GM12878 (cell line): ENCODE results near the gene HEBP2. TPM values are rescaled to one million over a fixed set of nuclear protein-coding genes. Genes with fewer than 3 reads are reported as not detected.

Experiments
- ATAC-seq: fragments of 200-7000 bp; cut with Tn5 transposase; 3 replicates; pipeline ENCODE4 v1.9.1; 2020; ENCODE audit warnings: mild to moderate bottlenecking, moderate library complexity
- BruUV-seq: library from RNA; stranded (reverse); fragments of 400-500 nt; replicated peaks from 2 replicates; lab custom pipeline; 2021; lab: Mats Ljungman, UMichigan
- CTCF ChIA-PET: fragments of 300-600 bp; sonication (Branson Sonifier 250); formaldehyde crosslinking; extraction: SDS; loops from one replicate; lab custom pipeline; 2021; ENCODE audit warnings: inconsistent platforms; lab: Yijun Ruan, JAX
- POLR2A ChIA-PET: fragments of 350-600 bp; formaldehyde crosslinking; extraction: SDS; loops from one replicate; lab custom pipeline; 2021; ENCODE audit warnings: inconsistent platforms; lab: Charles Lee
- RAD21 ChIA-PET: fragments of 300-600 bp; sonication (Branson Sonifier 250); formaldehyde crosslinking; loops from one replicate; lab custom pipeline; 2023; ENCODE audit warnings: antibody characterized with exemption; ENCODE audit not compliant: unreplicated experiment; lab: Charles Lee
- SMC1A ChIA-PET: fragments of 300-600 bp; sonication (Branson Sonifier 250); formaldehyde crosslinking; loops from one replicate; lab custom pipeline; 2023; ENCODE audit not compliant: unreplicated experiment, uncharacterized antibody; lab: Charles Lee
- DNase-seq: peaks from one replicate; pipeline ENCODE4 v3.0.0-alpha.2; 2011; ENCODE audit warnings: low read depth, low spot score
- FAIRE-seq: peaks from 3 replicates; lab custom pipeline; 2011; peaks lifted over from hg19 to GRCh38; lab: Jason Lieb, UNC
- H2AFZ ChIP-seq: 2 replicates; pipeline ENCODE4 v1.6.0; 2011; ENCODE audit warnings: low read depth, low read length, control low read depth; ENCODE audit not compliant: control insufficient read depth
- H3K27ac ChIP-seq: 2 replicates; pipeline ENCODE4 v1.5.1; 2011; ENCODE audit warnings: control low read depth; ENCODE audit not compliant: control insufficient read depth, insufficient read depth
- H3K27me3 ChIP-seq, 2 experiments: replicated peaks in 1 of 2; 2 replicates each; pipeline versions ENCODE4 v1.6.0 to v1.6.1; 2011; ENCODE audit warnings: low read length in 1 of 2; ENCODE audit not compliant: control insufficient read depth in 2 of 2, insufficient read depth in 2 of 2
- H3K36me3 ChIP-seq, 2 experiments: 2 replicates each; pipeline ENCODE4 v1.5.1; 2011; ENCODE audit warnings: low read length in 1 of 2; ENCODE audit not compliant: control insufficient read depth in 2 of 2, insufficient read depth in 2 of 2
- H3K4me1 ChIP-seq: 2 replicates; pipeline ENCODE4 v1.6.1; 2011; ENCODE audit warnings: mild to moderate bottlenecking, low read length, moderate library complexity, mixed read lengths; ENCODE audit not compliant: control insufficient read depth, insufficient read depth
- H3K4me2 ChIP-seq: 2 replicates; pipeline ENCODE4 v1.6.0; 2011; ENCODE audit warnings: control low read depth; ENCODE audit not compliant: control insufficient read depth, insufficient read depth
- H3K4me3 ChIP-seq: fragments of 200-600 bp; sonication (generic); 2 replicates; pipeline ENCODE4 v1.5.1; 2016
- H3K79me2 ChIP-seq: 2 replicates; pipeline ENCODE4 v1.6.0; 2011; ENCODE audit warnings: low read length; ENCODE audit not compliant: control insufficient read depth, insufficient read depth
- H3K9ac ChIP-seq: 2 replicates; pipeline ENCODE4 v1.8.0; 2011; ENCODE audit warnings: low read length, control low read depth, mixed read lengths; ENCODE audit not compliant: control insufficient read depth, insufficient read depth
- H3K9me3 ChIP-seq: replicated peaks from 3 replicates; pipeline ENCODE4 v1.5.1; 2011; ENCODE audit warnings: mild to moderate bottlenecking, low read length; ENCODE audit not compliant: control insufficient read depth, insufficient read depth
- H4K20me1 ChIP-seq: 2 replicates; pipeline ENCODE4 v1.6.0; 2011; ENCODE audit not compliant: control insufficient read depth, insufficient read depth
- CBFB ChIP-seq: IDR thresholded peaks from 2 replicates; pipeline ENCODE4 v1.6.1; 2016; ENCODE audit warnings: antibody characterized with exemption, low read depth
- GATAD2B ChIP-seq: fragments of 450-650 bp; conservative IDR thresholded peaks from 2 replicates; pipeline ENCODE4 v1.6.1; 2017; ENCODE audit warnings: low read depth, mild to moderate bottlenecking, moderate library complexity
- IKZF1 ChIP-seq: fragments of 450-650 bp; conservative IDR thresholded peaks from 2 replicates; pipeline ENCODE4 v1.6.1; 2017; ENCODE audit warnings: antibody characterized with exemption, mild to moderate bottlenecking
- IRF3 ChIP-seq: fragments of 450-650 bp; IDR thresholded peaks from 2 replicates; pipeline ENCODE4 v1.6.1; 2014; ENCODE audit warnings: mild to moderate bottlenecking
- KAT2A ChIP-seq: conservative IDR thresholded peaks from 2 replicates; pipeline ENCODE4 v1.6.1; 2011; ENCODE audit warnings: low read depth, low read length; ENCODE audit not compliant: control insufficient read depth
- KLF5 ChIP-seq: fragments of 450-650 bp; IDR thresholded peaks from 2 replicates; pipeline ENCODE4 v1.6.1; 2014; ENCODE audit warnings: mild to moderate bottlenecking; ENCODE audit not compliant: partially characterized antibody
- MLLT1 ChIP-seq: fragments of 450-650 bp; IDR thresholded peaks from 2 replicates; pipeline ENCODE4 v1.6.1; 2016; ENCODE audit warnings: mild to moderate bottlenecking
- NFIC ChIP-seq: IDR thresholded peaks from 2 replicates; pipeline ENCODE4 v1.6.1; 2012; ENCODE audit warnings: low read depth, mild to moderate bottlenecking, inconsistent platforms, low read length, moderate library complexity
- PBX3 ChIP-seq: IDR thresholded peaks from 2 replicates; pipeline ENCODE4 v1.6.1; 2011; ENCODE audit warnings: mild to moderate bottlenecking, low read depth, low read length, moderate library complexity; ENCODE audit not compliant: insufficient replicate concordance
- POU2F2 ChIP-seq: IDR thresholded peaks from 3 replicates; pipeline ENCODE4 v1.6.1; 2011; ENCODE audit warnings: low read depth, mild to moderate bottlenecking, low read length, borderline replicate concordance
- RB1 ChIP-seq: fragments of 450-650 bp; formaldehyde crosslinking; IDR thresholded peaks from 2 replicates; pipeline ENCODE4 v1.6.1; 2017; ENCODE audit warnings: mild to moderate bottlenecking, borderline replicate concordance
- STAT1 ChIP-seq: fragments of 450-650 bp; conservative IDR thresholded peaks from 2 replicates; pipeline ENCODE4 v1.6.1; 2014; ENCODE audit warnings: antibody characterized with exemption, mild to moderate bottlenecking
- TCF12 ChIP-seq: IDR thresholded peaks from 2 replicates; pipeline ENCODE4 v1.6.1; 2011; ENCODE audit warnings: low read depth, mild to moderate bottlenecking, low read length
- ZNF207 ChIP-seq: fragments of 450-650 bp; IDR thresholded peaks from 2 replicates; pipeline ENCODE4 v1.6.1; 2014; ENCODE audit warnings: antibody characterized with exemption, mild to moderate bottlenecking, borderline replicate concordance
- ZNF687 ChIP-seq: fragments of 450-650 bp; IDR thresholded peaks from 2 replicates; pipeline ENCODE4 v1.6.1; 2017; ENCODE audit warnings: mild to moderate bottlenecking, moderate library complexity
- WGBS: methylation state at CpG from one replicate; pipeline ENCODE4 v1.1.6; 2016; ENCODE audit warnings: low lambda C conversion rate; ENCODE audit not compliant: insufficient replicate concordance, insufficient coverage; ENCODE audit errors: missing lambda C conversion rate; 5-methylcytosine and 5-hydroxymethylcytosine counted together
- in situ Hi-C: fragments of 300-500 bp; cut with MboI; formaldehyde crosslinking; loops from 9 replicates; pipeline ENCODE4 v1.14.3; 2018; ENCODE audit warnings: mixed read lengths
- intact Hi-C: fragments of 100-400 bp; cut with micrococcal nuclease; formaldehyde crosslinking; loops from one replicate; pipeline ENCODE4 v1.14.2; 2022; ENCODE audit not compliant: unreplicated experiment
- polyA plus RNA-seq, 11 experiments: library from polyadenylated mRNA; depleted of rRNA in 4 of 11; unstranded in 6 of 11; stranded (reverse) in 5 of 11; fragments of >200 nt; fragmentation: Nextera tagmentation in 4 of 11; fragmentation: Illumina TruSeq in 1 of 11; extraction: Ambion mirVana in 4 of 11; extraction: Trizol in 1 of 11; gene quantifications; 1 replicate in 1 of 11; 2 replicates in 10 of 11; pipeline versions ENCODE4 v1.2.1 to v1.2.3, GENCODE V29; 2011 to 2016; ENCODE audit warnings: inconsistent platforms in 2 of 11, missing spikeins in 2 of 11, low read depth in 1 of 11
- total RNA-seq, 4 experiments: library from RNA; depleted of rRNA in 3 of 4; stranded (reverse); fragments of >200 nt in 3 of 4; fragmentation: Illumina TruSeq in 1 of 4; extraction: Trizol in 1 of 4; gene quantifications; 2 replicates each; pipeline versions ENCODE4 v1.2.1 to v1.2.3, GENCODE V29; 2013 to 2021

HEBP2 gene
- total and polyA plus RNA-seq, 10 of the 15 experiments (the other 5 are each of a cell fraction or from before 2014, with no cell fraction given): 3.8 to 41.8 (median 16.9) TPM

- DNase-seq: peak; percentile 37
- Histone ChIP-seq H3K9ac (no peak overlapping the region), H4K20me1 (no peaks in the 10 kb centered on the region), H3K27ac (no peak overlapping the region), H3K9me3 (no peaks in the 10 kb centered on the region), H3K27me3 (no peaks in the 10 kb centered on the region), H3K36me3 (no peaks in the 10 kb centered on the region), H2AFZ (no peak overlapping the region), H3K4me3 (no peak overlapping the region), H3K79me2 (no peaks in the 10 kb centered on the region), H3K4me2 (peak overlapping the region; percentile 18; the same call in 1 of the 2 replicates), H3K4me1 (peaks cover 21% of the 10 kb centered on the region)
- ChIA-PET CTCF (interaction anchor here (0.6 to 9.5 kb wide), 19 partner anchors 9 to 316 kb away, joined by 3 to 99 read pairs (median 5); partner anchors contain the start of gene NHSL1), POLR2A (interaction anchor here (0.6 to 2.2 kb wide), 11 partner anchors 25 to 69 kb away, joined by 3 to 12 read pairs (median 5); partner anchors contain the start of genes HEBP2 and NHSL1), RAD21 (interaction anchor here (0.6 to 6.0 kb wide), 21 partner anchors 8 to 1292 kb away, joined by 3 to 55 read pairs (median 5); partner anchors contain the start of gene NHSL1), SMC1A (interaction anchor here (0.7 to 7.8 kb wide), 29 partner anchors 9 to 314 kb away, joined by 3 to 88 read pairs (median 6); partner anchors contain the start of gene NHSL1)
- in situ Hi-C loops (no loop called here), intact Hi-C loops (no loop called here)
- FAIRE-seq: peak; percentile 72
- BruUV-seq: no TSS peak
- ATAC-seq: peak; percentile 70
- WGBS: 4% methylated on average over 9 of the region's 9 CpGs
- TF ChIP-seq POU2F2 (no peak), IRF3 (no peak), KAT2A (no peak), TCF12 (no peak), IKZF1 (peak; percentile 78), KLF5 (no peak), PBX3 (no peak), ZNF687 (no peak), ZNF207 (no peak), STAT1 (no peak), NFIC (peak; percentile 76; the same call in 1 of the 2 replicates), CBFB (no peak), MLLT1 (no peak), GATAD2B (0 out of 2 replicates have a peak, but pooled peaks have one; percentile 31), RB1 (no peak)
Measured at GRCh38 chr6:138454981-138455706, 51.1 kb downstream of the HEBP2 start.
